ENCODE results near the gene AARS1.
"Not testable (repeated sequence)": the region's sequence is repeated elsewhere in the genome, so short reads cannot be mapped to it uniquely, and the experiment has no call there.

- not testable (repeated sequence) for TF ChIP-seq CTCF (conservative IDR thresholded peaks at IDR 0.05; ENCODE audit: low read depth in 2 of 2); EZH2 (IDR thresholded peaks at IDR 0.05; ENCODE audit: low read depth, unreplicated experiment); POLR2AphosphoS5 (IDR thresholded peaks at IDR 0.05; ENCODE audit: low read depth); EZH2phosphoT487 (IDR thresholded peaks at IDR 0.05; ENCODE audit: unreplicated experiment); CREB1 (CRISPR knock-in tag; IDR thresholded peaks at IDR 0.05; ENCODE audit: low read depth); ZNF462 (CRISPR knock-in tag; IDR thresholded peaks at IDR 0.05); JUNB (IDR thresholded peaks at IDR 0.05; ENCODE audit: unreplicated experiment)
Observed at GRCh38 chr16:70292148-70292547, 2.8 kb upstream of the AARS1 start.

Measured in GM23338 (cell line).